ENCODE results near the gene TMC8. TPM values are rescaled to one million over a fixed set of nuclear protein-coding genes. Genes with fewer than 3 reads are reported as not detected.

The TMC8 gene
- total and polyA plus RNA-seq, 2 experiments from 2014 or later, result 1.1 to 3.1 TPM

GRCh38 chr17:78142119-78142861, 11.7 kb downstream of the TMC8 start:
- Histone ChIP-seq H3K27me3 (no peaks in the 10 kb centered on the region), H3K27ac (no peak overlapping the region), H3K36me3 (no peaks in the 10 kb centered on the region), H3K9me3 (ENCODE audit: low read depth) (no peaks in the 10 kb centered on the region), H3K4me3 (no peak overlapping the region), H3K4me1 (ENCODE audit: low read depth) (peaks cover 22% of the 10 kb centered on the region)
- DNase-seq (ENCODE audit: low read depth in 1 of 2, low spot score in 1 of 2), result no peak
- no peak for TF ChIP-seq CTCF (IDR thresholded peaks at IDR 0.05; ENCODE audit: low read depth, low read length)

DNA sequence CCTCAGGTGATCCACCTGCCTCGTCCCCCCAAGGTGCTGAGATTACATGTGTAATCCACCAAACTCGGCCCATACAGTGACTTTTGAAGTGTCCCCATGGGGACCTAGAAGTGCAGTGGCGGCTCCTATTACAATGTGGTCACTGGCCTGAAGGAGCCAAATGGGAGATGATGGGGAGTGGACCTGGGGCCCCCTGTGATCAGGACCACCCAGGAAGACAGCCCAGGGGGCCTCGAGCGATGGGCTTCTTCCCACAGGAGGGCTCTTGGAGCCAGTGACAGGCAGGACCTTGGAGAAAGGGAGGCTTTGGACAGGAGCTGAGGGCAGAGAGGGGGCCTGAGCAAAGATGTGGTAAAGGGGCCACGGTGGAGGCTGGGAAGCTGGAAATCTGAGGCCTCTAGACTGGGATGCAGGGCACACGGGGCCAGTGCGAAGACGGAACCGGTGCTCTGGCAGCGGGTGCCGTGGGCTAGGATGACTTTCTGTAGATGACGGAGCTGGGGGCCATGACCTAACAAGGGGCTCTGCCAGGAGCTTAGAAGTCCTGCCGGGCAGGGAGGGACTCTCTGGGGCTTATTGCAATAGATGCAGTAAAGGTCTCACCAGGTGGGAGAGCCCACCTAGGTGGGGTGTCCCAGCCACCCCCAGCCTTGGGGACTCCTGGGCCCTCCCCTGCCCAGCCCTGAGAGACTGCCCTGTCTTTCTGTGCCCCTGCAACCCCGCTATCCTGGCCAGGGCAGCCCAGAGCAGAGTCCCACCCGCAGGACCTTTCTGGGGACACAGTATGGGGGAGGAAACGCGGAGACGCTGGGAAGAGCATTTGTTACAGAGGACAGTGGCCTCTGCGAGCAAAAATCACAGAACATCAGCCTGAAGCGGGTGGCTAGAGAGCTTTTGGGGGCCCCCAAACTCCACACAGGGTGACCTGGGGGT, 12.9 kb downstream of the TMC8 start:
- Histone ChIP-seq H3K27me3 (no peaks in the 10 kb centered on the region), H3K36me3 (no peaks in the 10 kb centered on the region), H3K27ac (peak overlapping the region; percentile 28), H3K9me3 (ENCODE audit: low read depth) (no peaks in the 10 kb centered on the region), H3K4me1 (ENCODE audit: low read depth) (peaks cover 22% of the 10 kb centered on the region), H3K4me3 (no peak overlapping the region)
- DNase-seq (ENCODE audit: low read depth in 1 of 2, low spot score in 1 of 2), result no peak
- no peak for TF ChIP-seq CTCF (IDR thresholded peaks at IDR 0.05; ENCODE audit: low read depth, low read length)

DNA sequence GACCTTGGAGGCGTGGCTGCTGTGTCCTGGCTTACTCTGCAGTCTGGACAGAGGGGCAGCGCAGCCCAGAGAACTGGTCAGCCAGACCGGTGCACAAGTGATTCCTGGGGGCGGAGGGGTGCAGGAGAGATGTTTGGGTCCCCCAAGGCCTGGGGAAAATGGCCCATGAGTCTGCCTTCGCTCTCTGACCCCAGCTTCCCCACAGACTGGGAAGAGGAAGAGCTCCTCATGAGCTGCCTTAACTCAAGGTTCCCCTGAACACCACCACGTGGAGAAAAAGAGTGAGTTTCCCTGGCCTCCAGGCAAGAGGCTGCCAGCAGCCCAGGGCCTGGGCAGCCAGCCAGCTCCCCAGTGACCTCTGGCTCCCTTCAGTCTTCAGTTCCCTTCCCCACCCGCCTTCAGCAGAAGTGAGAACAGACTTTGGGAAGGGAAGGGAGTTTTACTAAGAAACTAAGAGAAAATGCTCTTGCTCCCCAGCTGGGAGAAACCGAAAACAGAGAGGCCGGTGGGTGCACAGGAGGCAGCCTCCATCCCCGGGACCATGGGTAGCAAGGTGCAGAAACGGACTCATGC, 13.7 kb downstream of the TMC8 start:
- Histone ChIP-seq H3K9me3 (ENCODE audit: low read depth) (no peaks in the 10 kb centered on the region), H3K4me1 (ENCODE audit: low read depth) (peaks cover 22% of the 10 kb centered on the region), H3K36me3 (no peaks in the 10 kb centered on the region), H3K27ac (peak overlapping the region; percentile 28), H3K4me3 (no peak overlapping the region), H3K27me3 (no peaks in the 10 kb centered on the region)
- DNase-seq (ENCODE audit: low read depth in 1 of 2, low spot score in 1 of 2), result peak; percentile 84 to 96
- peak; percentile 18 for TF ChIP-seq CTCF (IDR thresholded peaks at IDR 0.05; ENCODE audit: low read depth, low read length)

DNA sequence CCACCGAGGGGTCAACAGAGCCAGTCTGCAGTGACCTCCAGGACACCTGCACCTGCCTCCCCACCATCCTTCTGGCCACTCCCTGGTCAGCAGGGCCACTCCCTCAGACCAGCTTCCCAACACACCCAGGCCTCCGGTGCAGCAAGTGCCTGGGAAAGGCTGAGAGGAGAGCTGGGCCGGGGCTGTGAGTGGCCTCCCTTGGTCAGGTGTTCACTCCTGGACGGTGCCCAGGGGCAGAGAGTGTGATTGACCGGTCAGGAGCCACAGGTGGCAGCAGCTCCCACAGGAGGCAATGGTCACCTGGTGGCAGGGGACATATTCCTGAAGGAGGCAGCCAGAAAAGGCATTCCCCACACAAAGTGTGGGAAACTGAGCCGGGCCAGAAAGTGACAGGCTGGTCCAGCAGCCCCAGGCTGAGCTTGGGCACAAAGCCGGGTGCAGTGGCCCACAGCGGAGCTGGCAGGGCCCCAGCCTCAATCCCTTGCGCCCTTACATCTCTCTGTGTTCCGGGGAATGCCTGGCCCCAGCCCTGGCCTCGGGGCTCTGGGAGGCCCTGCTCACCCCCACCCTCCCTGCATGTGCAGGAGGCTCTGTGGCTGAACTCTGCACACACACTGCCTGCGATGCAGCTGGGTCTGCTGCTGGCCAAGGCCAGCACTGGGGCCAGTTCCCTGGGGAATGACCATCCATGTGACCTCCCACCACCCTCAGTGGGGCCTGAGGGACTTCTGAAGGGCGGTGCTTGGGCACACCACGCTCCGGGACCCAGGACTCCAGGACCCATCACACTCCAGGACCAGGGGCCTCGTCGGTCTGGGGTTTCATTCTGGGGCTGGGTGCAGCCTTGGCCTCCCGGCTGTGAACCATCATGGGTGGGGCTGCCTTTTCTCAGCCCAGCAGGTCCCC, 14.4 kb downstream of the TMC8 start:
- Histone ChIP-seq H3K27me3 (no peaks in the 10 kb centered on the region), H3K27ac (peak overlapping the region; percentile 28), H3K4me3 (no peak overlapping the region), H3K9me3 (ENCODE audit: low read depth) (no peaks in the 10 kb centered on the region), H3K36me3 (no peaks in the 10 kb centered on the region), H3K4me1 (ENCODE audit: low read depth) (peaks cover 22% of the 10 kb centered on the region)
- TF ChIP-seq CTCF (IDR thresholded peaks at IDR 0.05; ENCODE audit: low read depth, low read length), result no peak
- DNase-seq (ENCODE audit: low read depth in 1 of 2, low spot score in 1 of 2), result peak in 1 of 2 donors; percentile 18

DNA sequence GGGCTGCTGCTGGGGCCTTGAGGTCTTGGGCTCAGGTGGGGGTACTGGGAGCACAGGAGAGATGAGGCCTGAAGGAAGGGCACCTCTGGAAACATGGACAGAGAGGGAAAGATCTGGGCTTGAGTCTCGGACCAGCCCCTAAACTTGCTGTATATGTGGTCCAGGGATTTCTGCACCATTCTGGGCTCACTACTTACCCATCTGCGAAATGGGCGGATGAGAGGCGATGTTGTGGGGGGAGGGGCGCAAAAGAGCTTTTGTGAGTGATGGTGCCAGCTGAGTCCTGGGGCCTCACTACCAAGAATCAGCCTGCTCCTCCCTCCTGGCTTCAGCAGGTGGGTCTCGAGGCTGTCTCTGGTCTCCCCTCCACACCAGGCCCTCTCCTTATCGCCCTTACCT, 15.9 kb downstream of the TMC8 start:
- Histone ChIP-seq H3K27me3 (no peaks in the 10 kb centered on the region), H3K36me3 (no peaks in the 10 kb centered on the region), H3K27ac (no peak overlapping the region), H3K4me1 (ENCODE audit: low read depth) (peaks cover 22% of the 10 kb centered on the region), H3K9me3 (ENCODE audit: low read depth) (no peaks in the 10 kb centered on the region), H3K4me3 (no peak overlapping the region)
- no peak for TF ChIP-seq CTCF (IDR thresholded peaks at IDR 0.05; ENCODE audit: low read depth, low read length)
- DNase-seq (ENCODE audit: low read depth in 1 of 2, low spot score in 1 of 2), result no peak

Measured in cardiac muscle cell (in vitro differentiated cells and primary cell).